Measurements from ENCODE around the gene SLC9A7.
A peak's percentile ranks its signal among the peaks of the same experiment; 100 is the strongest.

The SLC9A7 gene

GRCh38 chrX:46567388-46567787 lies 191.5 kb downstream of the SLC9A7 start:
- no peak for DNase-seq

DNA sequence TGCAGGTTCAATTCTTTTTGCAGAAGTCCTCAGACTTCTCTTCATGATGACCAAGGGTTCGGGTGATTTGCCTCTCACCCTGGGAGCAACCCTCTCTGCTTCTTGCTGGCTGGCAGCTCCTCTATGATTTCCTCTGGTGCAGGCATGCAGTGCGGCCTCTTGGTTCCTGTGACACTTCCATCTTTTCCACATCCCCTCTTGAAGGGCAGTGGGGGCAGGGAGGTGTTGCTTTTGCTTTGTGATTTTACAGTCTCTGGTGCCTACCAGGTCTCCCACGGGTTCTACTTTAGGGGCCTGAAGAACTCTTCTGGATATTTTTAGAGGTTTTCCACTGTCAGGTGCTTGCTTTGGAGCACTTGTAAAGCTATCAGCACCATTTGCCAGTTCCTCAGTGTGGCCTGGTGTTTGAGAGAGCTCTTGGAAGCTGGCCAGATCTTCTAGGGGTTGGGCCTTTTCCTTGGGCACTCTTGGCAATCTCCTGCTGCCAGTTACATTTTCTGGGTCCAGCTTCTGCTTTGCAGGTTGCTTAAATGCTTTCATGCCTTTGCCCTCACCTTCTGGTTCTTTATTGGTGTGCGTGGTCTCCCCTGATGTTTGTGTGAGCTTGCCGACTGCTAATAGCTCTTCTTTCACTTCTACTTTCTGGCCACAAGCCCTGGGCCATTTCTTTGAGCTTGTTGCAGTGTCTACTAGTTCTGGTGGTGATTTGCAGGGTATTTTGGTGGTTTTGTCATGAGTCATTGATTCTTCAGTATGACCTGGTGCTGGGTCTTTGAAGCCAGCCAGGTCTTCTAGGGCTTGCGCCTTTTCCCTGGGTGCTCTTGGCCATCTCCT lies 196.9 kb downstream of the SLC9A7 start:
- DNase-seq = peak; percentile 14

GRCh38 chrX:46559062-46559461 lies 199.9 kb downstream of the SLC9A7 start:
- DNase-seq = no peak

DNA sequence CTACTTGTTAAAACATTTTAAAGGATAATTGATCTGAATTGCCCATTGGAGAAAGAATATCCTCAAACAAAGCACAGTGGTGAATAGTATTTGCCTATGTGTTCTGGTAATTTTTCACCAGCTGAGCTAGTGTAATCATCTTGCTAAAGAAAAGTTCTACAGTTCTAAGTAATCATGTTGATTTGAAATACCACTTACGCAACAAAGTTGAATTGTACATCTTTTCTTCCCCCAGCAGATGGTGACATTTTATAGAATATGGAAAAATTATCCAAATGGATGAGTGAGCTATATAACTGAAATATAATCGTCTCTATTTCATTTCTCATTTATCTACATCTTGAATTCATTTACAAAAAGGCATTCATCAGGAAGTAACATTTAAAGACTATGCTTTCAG lies 204.0 kb downstream of the SLC9A7 start:
- DNase-seq = no peak

- DNase-seq = no peak
Observed at GRCh38 chrX:46553935-46554334, 205.0 kb downstream of the SLC9A7 start.

DNA sequence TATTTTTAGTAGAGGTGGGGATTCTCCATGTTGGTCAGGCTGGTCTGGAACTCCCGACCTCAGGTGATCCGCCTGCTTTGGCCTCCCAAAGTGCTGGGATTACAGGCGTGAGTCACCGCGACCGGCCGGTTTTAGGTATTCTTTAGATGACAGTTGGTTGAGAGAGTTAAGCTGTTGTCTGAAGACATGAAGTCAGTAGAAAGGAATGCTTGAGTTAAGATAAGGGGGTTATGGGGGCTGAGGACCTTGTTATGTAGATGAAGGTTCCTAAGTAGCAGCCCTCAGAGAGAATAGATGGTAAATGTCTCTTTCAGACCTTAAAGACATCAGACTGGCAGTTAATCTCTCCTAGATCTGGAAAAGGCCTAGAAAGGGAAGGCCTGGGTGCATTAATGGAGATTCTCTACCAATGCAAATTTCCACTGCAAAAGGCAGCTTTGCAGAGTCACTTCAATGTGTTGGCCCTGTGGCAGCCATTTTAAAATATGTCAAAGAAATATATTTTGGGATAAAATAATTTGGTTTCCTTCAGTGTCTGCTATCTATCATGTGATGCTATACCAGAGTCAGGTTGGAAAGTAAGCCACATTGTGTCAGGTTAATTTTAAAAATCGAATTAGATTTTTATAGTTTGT lies 207.3 kb downstream of the SLC9A7 start:
- no peak for DNase-seq

DNA sequence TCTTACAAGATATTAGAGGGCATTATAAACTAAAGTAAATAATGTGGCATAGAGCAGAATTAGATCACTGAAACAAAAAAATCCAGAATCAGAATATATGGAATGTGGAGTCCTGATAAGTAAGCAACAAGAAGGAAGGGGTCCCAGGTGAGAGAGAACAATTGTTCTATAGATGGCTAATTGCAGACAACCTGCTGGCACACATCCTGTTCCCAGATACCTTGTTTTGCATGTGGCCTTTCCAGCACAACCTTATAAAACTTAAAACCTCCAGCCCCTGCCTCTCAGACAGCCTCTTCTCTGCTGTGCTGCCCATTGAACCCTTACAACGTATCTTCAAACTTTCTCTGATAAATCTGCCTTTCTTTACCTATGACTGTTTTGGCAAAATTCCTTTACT lies 209.0 kb downstream of the SLC9A7 start:
- no peak for DNase-seq

Measured in NCI-H2029 (cell line).